Vagina (tissue), 2 donors: ENCODE measurements around the gene KCNMB2. TPM values are rescaled to one million over a fixed set of nuclear protein-coding genes. Genes with fewer than 3 reads are reported as not detected.

Experiments used
- DNase-seq, 2 donors: peaks; one replicate each; pipeline ENCODE4 v3.0.0-alpha.2; 2017; ENCODE audit errors: extremely low spot score in 2 of 2
- H3K27ac ChIP-seq: fragments of 200-600 bp; sonication (generic); one replicate; pipeline ENCODE4 v1.5.1; 2019
- H3K27me3 ChIP-seq: fragments of 200-600 bp; sonication (generic); one replicate; pipeline ENCODE4 v1.5.1; 2019
- H3K36me3 ChIP-seq, 2 donors: fragments of 200-600 bp; sonication (generic); one replicate each; pipeline ENCODE4 v1.5.1; 2017 to 2019
- H3K4me1 ChIP-seq: fragments of 200-600 bp; sonication (generic); one replicate; pipeline ENCODE4 v1.5.1; 2019
- H3K4me3 ChIP-seq, 2 donors: fragments of 200-600 bp; sonication (generic); 1 replicate in 1 of 2; 2 replicates in 1 of 2; pipeline ENCODE4 v1.5.1; 2016 to 2019
- H3K9me3 ChIP-seq: fragments of 200-600 bp; sonication (generic); one replicate; pipeline ENCODE4 v1.5.1; 2019
- CTCF ChIP-seq, 3 experiments: fragments of 450-650 bp in 2 of 3; fragments of 200-600 bp in 1 of 3; sonication (generic) in 1 of 3; IDR thresholded peaks; one replicate each; pipeline ENCODE4 v1.5.1; 2017 to 2019; ENCODE audit warnings: antibody characterized with exemption in 3 of 3, mild to moderate bottlenecking in 2 of 3, moderate library complexity in 2 of 3
- POLR2A ChIP-seq, 2 donors: fragments of 450-650 bp; IDR thresholded peaks; one replicate each; pipeline ENCODE4 v1.6.1; 2017; ENCODE audit warnings: antibody characterized with exemption in 2 of 2, mild to moderate bottlenecking in 2 of 2, moderate library complexity in 2 of 2
- POLR2AphosphoS5 ChIP-seq, 2 donors: sonication (generic); formaldehyde crosslinking; IDR thresholded peaks; one replicate each; pipeline ENCODE4 v1.9.0; 2017; ENCODE audit warnings: antibody characterized with exemption in 2 of 2, mild to moderate bottlenecking in 2 of 2, low read depth in 1 of 2; ENCODE audit not compliant: insufficient read depth in 1 of 2
- intact Hi-C: fragments of 100-400 bp; cut with DNase I; formaldehyde crosslinking; loops from one replicate; pipeline ENCODE4 v1.15.1; 2023
- total RNA-seq: library from RNA; depleted of rRNA; stranded (reverse); fragments of >200 nt; gene quantifications from one replicate; pipeline ENCODE4 v1.2.3, GENCODE V29; 2016

Gene KCNMB2
- total RNA-seq, 1 donor from 2014 or later: 1.5 TPM

- H3K36me3 ChIP-seq: no peaks in the 10 kb centered on the region
- DNase-seq: no peak
- TF ChIP-seq CTCF (IDR thresholded peaks at IDR 0.05) (no peak), POLR2AphosphoS5 (IDR thresholded peaks at IDR 0.05; ENCODE audit: insufficient read depth in 1 of 2, low read depth in 1 of 2) (no peak), POLR2A (IDR thresholded peaks at IDR 0.05) (no peak)
- no peaks in the 10 kb centered on the region for H3K9me3 ChIP-seq
- intact Hi-C loops: no loop called here
- no peak overlapping the region for H3K4me3 ChIP-seq
- H3K4me1 ChIP-seq: no peaks in the 10 kb centered on the region
- H3K27ac ChIP-seq: no peak overlapping the region
- H3K27me3 ChIP-seq: no peaks in the 10 kb centered on the region
Observed at GRCh38 chr3:178822722-178823121, 286.5 kb downstream of the KCNMB2 start.

- no peak overlapping the region for H3K4me3 ChIP-seq
- TF ChIP-seq POLR2AphosphoS5 (IDR thresholded peaks at IDR 0.05; ENCODE audit: insufficient read depth in 1 of 2, low read depth in 1 of 2) (no peak), CTCF (IDR thresholded peaks at IDR 0.05) (no peak), POLR2A (IDR thresholded peaks at IDR 0.05) (no peak)
- H3K27me3 ChIP-seq: no peaks in the 10 kb centered on the region
- no peaks in the 10 kb centered on the region for H3K9me3 ChIP-seq
- H3K4me1 ChIP-seq: no peaks in the 10 kb centered on the region
- intact Hi-C loops: no loop called here
- H3K27ac ChIP-seq: no peak overlapping the region
- DNase-seq: no peak
- H3K36me3 ChIP-seq: no peaks in the 10 kb centered on the region
Observed at GRCh38 chr3:178823150-178823549, 286.9 kb downstream of the KCNMB2 start.

GRCh38 chr3:178823591-178824246 lies 287.5 kb downstream of the KCNMB2 start:
- H3K4me3 ChIP-seq: no peak overlapping the region
- intact Hi-C loops: no loop called here
- no peak for DNase-seq
- H3K27me3 ChIP-seq: no peaks in the 10 kb centered on the region
- no peak for TF ChIP-seq POLR2A (IDR thresholded peaks at IDR 0.05)
- no peak for TF ChIP-seq POLR2AphosphoS5 (IDR thresholded peaks at IDR 0.05; ENCODE audit: insufficient read depth in 1 of 2, low read depth in 1 of 2)
- TF ChIP-seq CTCF (IDR thresholded peaks at IDR 0.05): no peak
- H3K9me3 ChIP-seq: no peaks in the 10 kb centered on the region
- no peak overlapping the region for H3K27ac ChIP-seq
- no peaks in the 10 kb centered on the region for H3K4me1 ChIP-seq
- no peaks in the 10 kb centered on the region for H3K36me3 ChIP-seq

GRCh38 chr3:178826435-178827123 lies 290.3 kb downstream of the KCNMB2 start:
- intact Hi-C loops: no loop called here

More at GRCh38 chr3:178826435-178827123, 290.3 kb downstream of the KCNMB2 start:
- no peaks in the 10 kb centered on the region for H3K36me3 ChIP-seq
- H3K27ac ChIP-seq: no peak overlapping the region
- no peak for DNase-seq
- TF ChIP-seq CTCF (IDR thresholded peaks at IDR 0.05): no peak
- TF ChIP-seq POLR2A (IDR thresholded peaks at IDR 0.05): no peak
- no peak for TF ChIP-seq POLR2AphosphoS5 (IDR thresholded peaks at IDR 0.05; ENCODE audit: insufficient read depth in 1 of 2, low read depth in 1 of 2)
- no peaks in the 10 kb centered on the region for H3K9me3 ChIP-seq
- H3K27me3 ChIP-seq: no peaks in the 10 kb centered on the region
- no peaks in the 10 kb centered on the region for H3K4me1 ChIP-seq
- H3K4me3 ChIP-seq: no peak overlapping the region
